ENCODE data around the gene CNTNAP2. TPM values are rescaled to one million over a fixed set of nuclear protein-coding genes. Genes with fewer than 3 reads are reported as not detected.

Gene CNTNAP2
- total RNA-seq = 0.15 TPM in 1 of 2 replicates, not detected in the other

DNA sequence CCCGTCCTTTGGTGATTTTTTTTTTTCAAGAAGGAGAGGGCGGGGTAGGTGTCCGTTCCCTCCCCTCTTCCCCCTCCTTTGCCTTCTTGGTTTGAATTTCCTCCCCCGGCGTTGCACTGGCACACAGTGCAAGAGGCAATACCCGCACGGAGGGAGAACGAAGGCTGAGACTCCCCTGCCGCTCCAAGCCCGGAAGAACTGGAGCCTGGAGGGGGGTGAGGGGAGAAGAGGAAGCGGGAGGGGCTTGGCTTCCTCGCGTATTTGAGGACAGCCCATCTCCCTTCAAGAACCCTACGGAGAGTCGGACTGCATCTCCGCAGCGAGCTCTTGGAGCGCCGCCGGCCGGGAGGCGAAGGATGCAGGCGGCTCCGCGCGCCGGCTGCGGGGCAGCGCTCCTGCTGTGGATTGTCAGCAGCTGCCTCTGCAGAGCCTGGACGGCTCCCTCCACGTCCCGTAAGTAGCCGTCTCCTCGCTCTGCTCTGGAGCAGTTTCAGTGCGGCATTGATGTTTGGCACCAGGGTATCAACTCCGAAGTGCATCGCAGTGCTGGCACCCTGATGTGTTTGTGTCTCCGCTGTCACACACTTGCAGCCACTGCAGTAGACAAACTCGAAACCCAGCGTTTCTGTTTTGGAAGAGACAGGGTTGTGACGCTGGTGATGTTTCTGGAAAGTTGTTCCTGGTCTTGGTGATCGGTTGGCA is at the start of gene CNTNAP2:
Gene CNTNAP2, plus strand, starts transcription at position 281 of the 702 bp plus-strand sequence. Its CDS starts 76 bp downstream, at position 357.

